ENCODE measurements around the gene ELMOD1.

DNA sequence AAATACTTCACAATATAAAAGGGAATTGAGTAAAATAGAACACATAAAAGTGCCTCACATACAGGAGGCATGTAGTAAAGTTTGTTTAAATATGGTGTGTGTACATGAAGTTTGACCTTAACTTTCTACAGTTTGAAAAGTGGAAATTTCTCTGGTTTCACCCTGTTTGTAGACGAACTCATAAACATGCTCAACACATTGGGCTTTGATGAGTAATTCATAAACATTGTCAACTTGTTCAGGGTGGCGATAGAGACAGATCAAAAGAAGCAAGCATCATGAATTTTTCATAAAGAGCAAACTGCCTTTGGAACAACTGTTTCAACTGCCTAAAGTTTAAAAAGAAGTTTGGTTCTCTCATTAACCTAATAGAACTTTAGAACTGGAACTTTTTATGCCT, 111.8 kb downstream of the ELMOD1 start:
- TF ChIP-seq, protein P1, sequence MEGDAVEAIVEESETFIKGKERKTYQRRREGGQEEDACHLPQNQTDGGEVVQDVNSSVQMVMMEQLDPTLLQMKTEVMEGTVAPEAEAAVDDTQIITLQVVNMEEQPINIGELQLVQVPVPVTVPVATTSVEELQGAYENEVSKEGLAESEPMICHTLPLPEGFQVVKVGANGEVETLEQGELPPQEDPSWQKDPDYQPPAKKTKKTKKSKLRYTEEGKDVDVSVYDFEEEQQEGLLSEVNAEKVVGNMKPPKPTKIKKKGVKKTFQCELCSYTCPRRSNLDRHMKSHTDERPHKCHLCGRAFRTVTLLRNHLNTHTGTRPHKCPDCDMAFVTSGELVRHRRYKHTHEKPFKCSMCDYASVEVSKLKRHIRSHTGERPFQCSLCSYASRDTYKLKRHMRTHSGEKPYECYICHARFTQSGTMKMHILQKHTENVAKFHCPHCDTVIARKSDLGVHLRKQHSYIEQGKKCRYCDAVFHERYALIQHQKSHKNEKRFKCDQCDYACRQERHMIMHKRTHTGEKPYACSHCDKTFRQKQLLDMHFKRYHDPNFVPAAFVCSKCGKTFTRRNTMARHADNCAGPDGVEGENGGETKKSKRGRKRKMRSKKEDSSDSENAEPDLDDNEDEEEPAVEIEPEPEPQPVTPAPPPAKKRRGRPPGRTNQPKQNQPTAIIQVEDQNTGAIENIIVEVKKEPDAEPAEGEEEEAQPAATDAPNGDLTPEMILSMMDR (IDR thresholded peaks at IDR 0.05): no peak
- no peak for TF ChIP-seq POLR2A (IDR thresholded peaks at IDR 0.05)

All from ovary (tissue), 3 donors.